OCI-LY1 (cell line): ENCODE measurements around the gene IMMP2L.

Experiments used
- H2AFZ ChIP-seq: fragments of 200-600 bp; sonication (generic), shearing (Covaris generic); 2 replicates; pipeline ENCODE4 v1.6.0; 2014; ENCODE audit warnings: antibody characterized with exemption, mild to moderate bottlenecking, low read length
- H3F3A ChIP-seq: fragments of 200-600 bp; sonication (generic), shearing (Covaris generic); 2 replicates; pipeline ENCODE4 v1.6.0; 2014; ENCODE audit warnings: mild to moderate bottlenecking, antibody characterized with exemption, low read length, moderate library complexity; ENCODE audit not compliant: insufficient read depth
- H3K27ac ChIP-seq: fragments of 200-600 bp; sonication (generic); 2 replicates; pipeline ENCODE4 v1.5.1; 2014; ENCODE audit warnings: low read length, mixed run types, mild to moderate bottlenecking, low read depth; ENCODE audit not compliant: poor library complexity, severe bottlenecking
- H3K27me3 ChIP-seq: fragments of 200-600 bp; sonication (generic); 2 replicates; pipeline ENCODE4 v1.6.0; 2014; ENCODE audit warnings: antibody characterized with exemption, mild to moderate bottlenecking, low read length, moderate library complexity; ENCODE audit not compliant: insufficient read depth
- H3K36me3 ChIP-seq: fragments of 200-600 bp; sonication (generic); 2 replicates; pipeline ENCODE4 v1.6.1; 2014; ENCODE audit warnings: mild to moderate bottlenecking, antibody characterized with exemption, low read length, moderate library complexity, mixed read lengths; ENCODE audit not compliant: insufficient read depth
- H3K4me1 ChIP-seq: fragments of 200-600 bp; sonication (generic); 2 replicates; pipeline ENCODE4 v1.5.1; 2014; ENCODE audit warnings: mild to moderate bottlenecking, low read length, moderate library complexity; ENCODE audit not compliant: insufficient read depth, severe bottlenecking
- H3K4me2 ChIP-seq: fragments of 200-600 bp; sonication (generic), shearing (Covaris generic); 2 replicates; pipeline ENCODE4 v1.6.1; 2014; ENCODE audit warnings: low read length
- H3K4me3 ChIP-seq: fragments of 200-600 bp; sonication (generic); 2 replicates; pipeline ENCODE4 v1.5.1; 2014; ENCODE audit warnings: low read length, low read depth, mild to moderate bottlenecking, mixed read lengths; ENCODE audit not compliant: poor library complexity, severe bottlenecking
- H3K79me2 ChIP-seq: fragments of 200-600 bp; shearing (Covaris generic); 2 replicates; pipeline ENCODE4 v1.6.1; 2016; ENCODE audit warnings: mixed run types, low read length, mixed read lengths; ENCODE audit not compliant: insufficient read depth
- H3K9ac ChIP-seq: fragments of 200-600 bp; sonication (generic), shearing (Covaris generic); 2 replicates; pipeline ENCODE4 v1.6.1; 2014; ENCODE audit warnings: mild to moderate bottlenecking, low read length, mixed read lengths
- H3K9me2 ChIP-seq: fragments of 200-600 bp; sonication (generic), shearing (Covaris generic); 2 replicates; pipeline ENCODE4 v1.6.1; 2014; ENCODE audit warnings: low read depth, mild to moderate bottlenecking, low read length, mixed read lengths
- H3K9me3 ChIP-seq: fragments of 200-600 bp; shearing (Covaris generic); 2 replicates; pipeline ENCODE4 v1.6.1; 2014; ENCODE audit warnings: low read length, mixed read lengths
- H4K20me1 ChIP-seq: fragments of 200-600 bp; sonication (generic), shearing (Covaris generic); 2 replicates; pipeline ENCODE4 v1.6.0; 2016; ENCODE audit warnings: mild to moderate bottlenecking, low read length; ENCODE audit not compliant: insufficient read depth
- CTCF ChIP-seq: fragments of 200-600 bp; sonication (generic), shearing (Covaris generic); IDR thresholded peaks from 2 replicates; pipeline ENCODE4 v1.5.1; 2017; ENCODE audit warnings: mild to moderate bottlenecking, antibody characterized with exemption, low read length, moderate library complexity, mixed read lengths
- EZH2 ChIP-seq: fragments of 200-600 bp; sonication (generic), shearing (Covaris generic); IDR thresholded peaks from 2 replicates; pipeline ENCODE4 v1.8.0; 2017; ENCODE audit warnings: borderline replicate concordance, mixed run types, mild to moderate bottlenecking, antibody characterized with exemption, low read length, moderate library complexity, mixed read lengths

The IMMP2L gene

DNA sequence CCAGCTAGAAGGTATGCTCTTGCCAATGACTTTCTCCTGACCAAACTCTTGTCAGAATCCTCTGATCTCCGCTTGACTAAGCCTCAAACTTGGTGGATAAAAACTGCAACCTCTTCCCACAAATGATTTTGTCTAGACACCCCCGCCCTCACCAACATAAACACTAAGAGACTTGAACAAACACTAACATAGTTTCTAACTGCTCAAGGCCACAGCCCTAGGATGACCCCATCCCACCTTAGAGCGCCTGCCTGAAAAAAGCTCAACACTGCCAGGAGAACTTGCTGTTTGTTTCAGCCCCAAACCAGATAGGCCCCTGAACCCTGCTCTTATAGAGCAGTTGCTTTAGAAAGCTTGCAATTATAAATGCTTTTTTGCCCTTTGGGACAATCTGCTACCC lies 399.6 kb downstream of the IMMP2L start:
- H3K9me2 ChIP-seq = no peaks in the 10 kb centered on the region
- no peak overlapping the region for H2AFZ ChIP-seq
- no peak overlapping the region for H3K27ac ChIP-seq
- no peaks in the 10 kb centered on the region for H3K27me3 ChIP-seq
- no peak overlapping the region for H3K4me3 ChIP-seq
- no peaks in the 10 kb centered on the region for H3K79me2 ChIP-seq
- no peak for TF ChIP-seq CTCF
- no peak for TF ChIP-seq EZH2
- H3K4me1 ChIP-seq = no peaks in the 10 kb centered on the region
- no peaks in the 10 kb centered on the region for H3K36me3 ChIP-seq
- H3F3A ChIP-seq = no peaks in the 10 kb centered on the region
- no peak overlapping the region for H3K4me2 ChIP-seq
- no peak overlapping the region for H3K9ac ChIP-seq
- H3K9me3 ChIP-seq = no peaks in the 10 kb centered on the region
- no peaks in the 10 kb centered on the region for H4K20me1 ChIP-seq

GRCh38 chr7:111160297-111160696 lies 402.0 kb downstream of the IMMP2L start:
- no peak overlapping the region for H3K27ac ChIP-seq
- no peak overlapping the region for H3K9ac ChIP-seq
- no peaks in the 10 kb centered on the region for H3K9me2 ChIP-seq
- H2AFZ ChIP-seq = no peak overlapping the region
- H3K9me3 ChIP-seq = no peaks in the 10 kb centered on the region
- no peaks in the 10 kb centered on the region for H3K4me1 ChIP-seq
- no peak for TF ChIP-seq CTCF
- no peak for TF ChIP-seq EZH2
- H3K4me3 ChIP-seq = no peak overlapping the region
- H4K20me1 ChIP-seq = no peaks in the 10 kb centered on the region
- H3K4me2 ChIP-seq = no peak overlapping the region
- no peaks in the 10 kb centered on the region for H3K36me3 ChIP-seq
- no peaks in the 10 kb centered on the region for H3K79me2 ChIP-seq
- H3F3A ChIP-seq = no peaks in the 10 kb centered on the region
- H3K27me3 ChIP-seq = no peaks in the 10 kb centered on the region

- no peaks in the 10 kb centered on the region for H3K4me1 ChIP-seq
- no peak overlapping the region for H3K4me3 ChIP-seq
- no peaks in the 10 kb centered on the region for H3K9me3 ChIP-seq
- no peaks in the 10 kb centered on the region for H3K9me2 ChIP-seq
- H3K4me2 ChIP-seq = no peak overlapping the region
- H3F3A ChIP-seq = no peaks in the 10 kb centered on the region
- no peak overlapping the region for H2AFZ ChIP-seq
- TF ChIP-seq EZH2 (no peak), CTCF (no peak)
- H3K27ac ChIP-seq = no peak overlapping the region
- no peak overlapping the region for H3K9ac ChIP-seq
- H3K36me3 ChIP-seq = no peaks in the 10 kb centered on the region
- H3K27me3 ChIP-seq = no peaks in the 10 kb centered on the region
- H3K79me2 ChIP-seq = no peaks in the 10 kb centered on the region
- H4K20me1 ChIP-seq = no peaks in the 10 kb centered on the region
Observed at GRCh38 chr7:111159426-111159825, 402.9 kb downstream of the IMMP2L start.
